HG02571 (cell line): ENCODE results near the gene JAK3.
"Not testable (repeated sequence)": the region's sequence is repeated elsewhere in the genome, so short reads cannot be mapped to it uniquely, and the experiment has no call there.

ENCODE experiments used
- ATAC-seq: cut with Tn5 transposase; IDR thresholded peaks from one replicate; pipeline ENCODE4 v1.9.1; 2021; ENCODE audit warnings: mild to moderate bottlenecking, moderate library complexity; ENCODE audit not compliant: unreplicated experiment

Gene JAK3

GRCh38 chr19:17807731-17808316 lies 40.0 kb downstream of the JAK3 start:
- ATAC-seq, result no peak

DNA sequence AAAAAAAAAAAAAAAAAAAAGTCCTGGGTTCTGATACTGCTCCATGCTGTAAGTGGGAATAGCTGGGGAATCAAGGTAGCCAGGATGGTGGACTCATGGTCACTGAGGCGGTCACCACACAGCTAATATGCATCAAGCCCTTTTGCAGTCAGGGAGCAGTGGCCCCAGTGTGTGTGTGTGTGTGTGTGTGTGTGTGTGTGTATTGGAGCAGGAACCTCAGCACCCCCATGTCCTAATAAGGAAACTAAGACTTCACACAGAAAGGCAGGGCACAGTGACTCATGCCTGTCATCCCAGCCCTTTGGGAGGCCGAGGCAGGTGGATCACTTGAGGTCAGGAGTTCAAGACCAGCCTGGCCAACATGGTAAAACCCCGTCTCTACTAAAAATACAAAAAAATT lies 40.8 kb downstream of the JAK3 start:
- no peak for ATAC-seq

- no peak for ATAC-seq
Measured at GRCh38 chr19:17805427-17805826, 42.4 kb downstream of the JAK3 start.

GRCh38 chr19:17803264-17803896 lies 44.4 kb downstream of the JAK3 start:
- no peak for ATAC-seq

DNA sequence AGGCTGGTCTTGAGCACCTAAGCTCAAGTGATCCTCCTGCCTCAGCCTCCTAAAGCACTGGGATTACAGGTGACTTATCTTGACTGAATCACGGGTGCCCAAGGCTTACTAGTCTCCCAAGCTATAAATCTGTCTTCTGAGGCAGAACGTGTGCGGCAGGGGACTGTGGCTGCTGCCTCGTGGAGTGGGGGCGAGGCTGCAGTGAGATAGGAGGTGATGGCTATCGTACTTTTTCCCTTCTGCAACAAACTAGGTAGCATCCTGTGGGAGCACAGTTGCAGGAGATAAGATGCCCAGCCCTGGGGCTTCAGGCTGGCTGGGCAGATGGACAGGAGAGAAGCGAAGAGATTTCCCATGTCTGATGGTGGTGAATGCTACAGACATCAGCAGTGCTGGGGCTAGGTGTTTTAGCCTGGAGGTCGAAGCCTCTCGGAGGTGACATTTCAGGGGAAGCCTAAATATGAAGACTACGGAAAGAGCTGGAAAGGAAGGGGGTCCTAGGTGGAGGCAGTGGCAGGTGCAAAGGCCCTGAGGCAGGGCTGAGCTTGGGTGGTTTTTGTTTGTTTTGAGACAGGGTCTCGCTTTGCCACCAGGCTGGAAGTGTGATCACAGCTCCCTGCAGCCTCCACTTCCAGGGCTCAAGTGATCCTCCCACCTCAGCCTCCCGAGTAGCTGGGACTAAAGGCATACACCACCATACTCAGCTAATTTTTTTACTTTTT lies 45.5 kb downstream of the JAK3 start:
- no peak for ATAC-seq

DNA sequence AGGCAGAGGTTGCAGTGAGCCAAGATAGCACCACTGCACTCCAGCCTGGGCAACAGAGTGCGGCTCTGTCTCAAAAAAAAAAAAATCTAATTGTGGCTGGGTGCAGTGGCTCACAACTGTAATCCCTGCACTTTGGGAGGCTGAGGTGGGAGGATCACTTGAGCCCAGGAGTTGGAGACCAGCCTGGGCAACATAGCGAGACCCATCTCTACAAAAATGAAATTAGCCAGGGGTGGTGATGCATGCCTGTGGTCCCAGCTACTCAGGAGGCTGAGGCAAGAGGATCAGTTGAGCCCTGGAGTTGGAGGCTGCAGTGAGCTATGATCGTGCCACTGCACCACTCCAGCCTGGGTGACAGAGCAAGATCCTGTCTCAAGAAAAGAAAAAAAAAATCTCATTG lies 49.2 kb downstream of the JAK3 start:
- not testable (repeated sequence) for ATAC-seq

DNA sequence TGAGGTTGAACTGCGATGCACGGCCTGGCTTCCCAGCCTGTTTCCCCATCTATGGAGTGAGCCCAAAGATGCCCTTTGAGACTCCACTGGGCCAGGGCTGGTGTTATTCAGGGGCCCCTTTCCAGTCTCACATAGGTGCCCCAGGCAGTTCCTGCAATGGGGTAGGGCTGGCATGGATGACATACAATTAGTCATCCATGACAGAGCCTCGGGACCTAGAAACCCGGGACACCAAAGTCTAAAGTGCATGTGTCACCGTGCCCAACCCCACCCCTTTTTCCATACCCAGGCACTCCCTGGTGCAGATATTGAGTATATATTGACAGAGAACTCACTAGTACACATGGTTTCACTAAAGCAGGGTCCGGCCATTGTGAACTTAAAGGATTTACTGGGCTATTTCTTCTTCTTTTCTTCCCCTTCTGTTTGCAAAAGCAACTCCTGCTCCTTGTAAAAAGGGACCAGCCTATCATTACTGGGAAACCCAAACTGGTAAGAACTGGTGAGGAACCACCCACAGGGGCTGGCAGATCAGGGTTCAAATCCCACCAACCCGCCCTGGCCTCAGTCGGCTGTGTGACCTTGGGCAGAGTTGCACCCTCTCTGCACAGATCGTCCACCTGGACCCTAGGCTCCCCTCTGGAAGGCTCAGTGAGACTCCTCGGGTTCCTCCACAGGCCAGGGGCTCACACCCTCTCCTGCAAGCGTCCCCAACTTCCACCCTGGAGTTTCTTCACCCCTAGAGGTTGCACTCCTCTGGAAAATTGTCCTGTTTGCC lies 50.2 kb downstream of the JAK3 start:
- ATAC-seq, result no peak

DNA sequence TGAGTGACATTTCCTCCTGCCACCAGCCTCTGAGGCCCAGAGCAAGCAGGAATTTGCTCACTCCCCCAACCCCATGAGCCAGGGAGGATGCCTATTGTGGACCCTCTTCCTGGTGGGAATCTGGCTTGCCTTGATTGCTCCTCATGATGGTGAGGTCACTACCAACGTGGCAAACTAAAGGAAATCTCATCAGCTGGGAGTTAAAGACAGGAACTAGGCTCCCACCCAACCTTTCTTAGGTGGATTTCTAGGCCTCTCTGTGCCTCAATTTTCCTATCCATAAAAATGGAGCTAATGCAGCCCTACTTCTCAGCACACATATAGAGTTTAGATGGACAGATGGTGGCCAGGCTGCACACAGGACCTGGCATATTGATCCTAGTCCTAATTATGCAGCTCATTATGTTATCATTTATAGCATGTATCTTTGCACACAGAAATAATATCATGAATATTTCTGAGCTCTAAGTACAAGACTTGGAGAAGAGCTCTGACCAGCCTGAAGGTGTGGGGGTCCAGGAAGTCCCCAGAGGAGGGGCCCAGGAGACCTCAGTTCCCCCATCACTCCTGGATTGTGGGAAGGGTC lies 50.9 kb downstream of the JAK3 start:
- no peak for ATAC-seq

DNA sequence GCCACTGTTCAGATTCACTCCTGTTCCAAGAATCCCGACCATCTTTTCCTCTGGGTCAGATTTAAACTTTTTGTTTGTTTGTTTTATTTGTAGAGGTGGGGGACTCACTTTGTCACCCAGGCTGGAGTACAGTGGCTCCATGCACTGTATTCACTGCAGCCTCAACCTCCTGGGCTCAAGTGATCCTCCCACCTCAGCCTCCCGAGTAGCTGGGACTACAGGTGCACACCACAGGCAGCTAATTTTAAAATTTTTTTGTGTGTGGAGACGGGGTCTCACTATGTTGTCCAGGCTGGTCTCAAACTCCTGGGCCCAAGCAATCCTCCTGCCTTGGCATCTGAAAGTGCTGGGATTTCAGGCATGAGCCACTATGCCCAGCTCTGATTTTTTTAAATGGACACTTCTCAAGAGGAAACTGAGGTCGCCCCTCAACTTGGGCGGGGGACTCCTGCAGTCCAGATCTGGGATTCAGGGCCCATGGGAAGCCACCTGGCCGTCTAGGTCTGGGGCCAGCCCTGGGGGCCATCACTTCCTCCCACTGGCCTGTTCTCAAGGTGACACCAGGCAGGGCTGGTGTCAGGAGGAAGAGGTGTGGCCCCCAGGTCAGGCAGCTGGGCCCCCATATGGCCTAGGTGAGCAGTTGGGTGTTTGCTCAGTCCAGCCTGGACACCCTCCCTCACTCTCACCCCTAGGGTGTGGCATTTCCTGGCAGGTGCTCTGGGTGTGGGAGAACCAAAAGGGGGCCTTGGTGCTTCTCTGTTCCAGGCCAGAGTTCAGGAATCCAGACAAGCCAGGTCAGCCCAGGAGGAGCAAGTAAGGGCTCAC lies 51.6 kb downstream of the JAK3 start:
- ATAC-seq, result no peak

- ATAC-seq, result no peak
Measured at GRCh38 chr19:17795495-17795856, 52.3 kb downstream of the JAK3 start.

DNA sequence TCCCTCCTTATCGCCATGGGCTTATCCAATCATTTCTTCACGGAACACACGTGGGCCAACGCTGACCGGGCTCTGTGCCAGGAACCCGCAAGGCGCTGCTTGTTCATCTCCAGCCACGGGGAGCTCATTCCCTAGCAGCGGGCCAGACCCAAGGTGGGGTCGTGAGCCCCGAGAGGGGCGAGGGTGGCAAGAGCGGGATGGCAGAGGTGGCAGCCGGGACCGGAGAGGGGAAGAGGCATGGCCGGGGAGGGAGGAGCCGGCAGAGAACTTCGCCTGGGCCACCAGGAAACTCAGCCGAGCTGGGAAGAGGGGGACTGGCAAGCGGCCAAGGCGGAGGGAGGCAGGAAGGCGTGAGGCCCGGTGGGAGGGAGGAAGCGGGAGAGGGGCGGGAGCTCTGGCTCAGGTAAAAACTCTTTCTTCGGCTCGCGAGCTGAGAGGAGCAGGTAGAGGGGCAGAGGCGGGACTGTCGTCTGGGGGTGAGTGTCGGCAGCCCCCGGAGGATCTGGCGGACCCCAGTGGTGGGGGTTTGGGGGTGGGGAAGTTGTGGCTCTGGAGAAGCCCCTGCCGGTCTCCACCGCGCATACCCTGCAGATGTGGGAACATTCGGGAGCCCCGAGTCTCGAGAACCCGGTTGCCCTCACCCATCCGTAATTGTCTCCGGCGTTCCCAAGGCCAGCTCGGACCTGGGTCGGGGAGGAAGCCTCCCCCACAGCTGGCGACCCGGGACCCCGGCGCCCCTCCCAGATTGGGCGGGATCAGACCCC lies 52.9 kb downstream of the JAK3 start, which contains the start of gene B3GNT3:
B3GNT3 (plus strand) TSS at position 408 of the 764 bp plus-strand sequence. CDS start 12,670 bp downstream, outside the sequence.
- ATAC-seq, result no peak

DNA sequence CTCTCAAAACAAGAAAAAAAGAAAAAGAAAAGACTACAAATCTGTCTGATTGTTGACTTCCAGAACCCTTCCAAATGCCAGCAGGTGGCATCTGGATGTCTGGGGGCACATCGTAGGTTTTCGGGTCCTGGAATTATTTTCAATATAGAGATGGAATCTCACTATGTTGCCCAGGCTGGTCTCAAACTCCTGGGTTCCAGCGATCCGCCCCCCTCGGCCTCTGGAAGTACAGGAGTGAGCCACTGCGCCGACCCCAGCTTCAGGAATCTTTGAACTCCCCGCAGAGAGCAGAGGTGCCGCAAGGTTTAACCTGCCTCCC lies 53.4 kb downstream of the JAK3 start:
- ATAC-seq, result no peak

DNA sequence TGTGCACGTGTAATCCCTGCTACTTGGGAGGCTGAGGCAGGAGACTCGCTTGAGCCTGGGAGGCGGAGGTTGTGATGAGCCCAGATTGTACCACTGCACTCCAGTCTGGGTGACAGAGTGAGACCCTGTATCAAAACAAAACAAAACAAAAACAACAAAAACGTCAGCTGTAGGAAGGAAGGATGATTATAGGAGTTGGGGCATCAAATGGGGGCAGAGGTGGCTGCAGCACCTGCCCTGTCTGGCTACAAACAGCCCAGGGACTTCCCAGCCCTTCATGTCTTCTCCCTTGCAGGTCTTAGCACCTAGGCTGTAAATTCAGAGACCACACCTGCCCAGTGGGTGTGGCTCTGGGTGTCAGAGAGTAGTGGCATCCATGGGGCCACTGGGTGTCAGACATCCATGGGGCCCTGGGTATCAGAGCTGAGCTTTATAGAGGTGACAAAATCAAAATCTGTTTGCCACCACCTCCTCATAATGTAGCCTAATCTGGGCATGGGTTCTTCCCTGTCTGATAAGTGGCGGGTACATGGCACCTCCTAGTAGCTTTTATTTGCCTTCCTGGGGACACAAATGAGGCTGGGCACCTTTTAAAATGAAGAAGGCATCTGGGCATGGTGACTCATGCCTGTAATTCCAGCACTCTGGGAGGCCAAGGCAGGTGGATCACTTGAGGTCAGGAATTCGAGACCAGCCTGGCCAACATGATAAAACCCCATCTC lies 57.6 kb downstream of the JAK3 start:
- ATAC-seq, result no peak

GRCh38 chr19:17788632-17789031 lies 59.1 kb downstream of the JAK3 start:
- ATAC-seq, result no peak

DNA sequence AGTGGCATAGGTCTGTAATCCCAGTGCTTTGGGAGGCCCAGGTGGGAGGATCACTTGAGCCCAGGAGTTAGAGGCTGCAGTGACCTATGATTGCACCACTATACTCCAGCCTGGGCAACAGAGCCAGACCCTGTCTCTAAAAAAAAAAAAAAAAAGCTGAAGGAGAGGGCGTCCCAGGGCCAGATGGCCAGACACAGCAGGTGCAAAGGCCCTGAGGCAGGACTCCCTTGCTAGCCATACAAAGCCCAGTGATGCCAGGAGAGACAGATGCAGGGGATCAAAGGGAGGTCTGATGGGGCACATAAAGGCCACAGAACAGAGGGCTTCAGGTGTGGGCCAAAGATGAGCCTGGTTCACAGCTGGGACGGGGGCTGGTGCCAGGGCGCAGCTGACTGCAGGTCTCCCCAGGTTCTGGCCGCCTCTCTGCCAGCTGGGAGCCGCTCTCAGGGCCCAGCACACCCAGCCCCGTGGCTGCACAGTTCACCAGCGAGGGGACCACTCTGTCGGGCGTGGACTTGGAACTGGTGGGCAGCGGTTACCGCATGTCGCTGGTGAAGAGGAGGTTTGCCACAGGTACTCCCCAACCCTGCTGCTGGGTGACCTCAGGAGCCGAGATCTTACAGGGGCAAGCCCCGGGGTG lies 60.4 kb downstream of the JAK3 start:
- ATAC-seq, result no peak

GRCh38 chr19:17784201-17785008 lies 63.4 kb downstream of the JAK3 start:
- ATAC-seq, result no peak

DNA sequence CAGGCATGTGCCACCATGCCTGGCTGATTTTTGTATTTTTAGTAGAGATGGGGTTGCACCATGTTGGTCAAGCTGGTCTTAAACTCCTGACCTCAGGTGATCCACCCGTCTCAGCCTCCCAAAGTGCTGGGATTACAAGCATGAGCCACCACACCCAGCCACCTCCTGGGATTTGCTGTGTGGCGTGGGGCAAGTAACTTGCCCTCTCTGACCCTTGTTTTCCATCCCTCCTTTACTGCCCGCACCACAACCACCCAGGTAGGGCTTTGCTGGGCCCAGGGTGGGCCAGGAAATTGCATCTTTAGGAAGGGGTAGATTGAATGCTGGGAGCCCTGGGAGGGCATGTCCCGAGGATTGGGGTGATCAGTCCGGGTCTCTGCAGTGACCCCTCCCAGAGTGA lies 64.1 kb downstream of the JAK3 start:
- ATAC-seq, result not testable (repeated sequence)

DNA sequence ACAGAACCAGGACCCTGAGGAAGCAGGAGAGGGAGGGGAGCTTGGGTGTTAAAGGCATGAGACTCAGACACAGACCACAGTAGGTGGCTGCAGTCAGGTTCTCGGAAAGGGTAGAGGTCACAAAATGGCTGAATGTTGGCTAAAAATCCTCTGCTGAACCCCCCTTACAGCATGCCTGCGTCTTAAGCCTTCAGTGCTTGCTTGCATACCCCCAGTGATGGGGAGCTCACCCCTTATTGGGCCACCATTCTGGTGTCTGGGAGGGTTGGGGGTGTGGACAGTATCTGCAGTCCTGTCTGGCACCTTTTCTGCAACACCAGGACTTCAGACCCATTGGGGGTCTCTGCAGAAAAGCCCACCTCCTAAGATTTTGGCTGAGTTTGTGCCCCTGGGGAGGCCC lies 67.0 kb downstream of the JAK3 start:
- ATAC-seq, result no peak
